Heart left ventricle (tissue), 13 donors: Measurements from ENCODE around the gene MARCHF10.

Experiments used
- POLR2A ChIP-seq, 2 donors: fragments of 450-650 bp; IDR thresholded peaks; one replicate each; pipeline ENCODE4 v1.6.1; 2017; ENCODE audit warnings: antibody characterized with exemption in 2 of 2, mild to moderate bottlenecking in 2 of 2, moderate library complexity in 2 of 2
- TF ChIP-seq, protein P1 (sequence below), 12 donors: fragments of 200-600 bp; sonication (generic) in 4 of 12; IDR thresholded peaks; one replicate each; pipeline versions ENCODE4 v1.5.0 to v1.8.0; 2018 to 2022; ENCODE audit warnings: antibody characterized with exemption in 12 of 12, mild to moderate bottlenecking in 5 of 12
- donor health status: ischemic (EF 13 %, LVEDD 7.1; RV severe dilation, severe dysfunction).
- donor health status: DM: no; HTN: yes; CAD: no.
- donor health status: DM: no; HTN: no; CAD: no.
- donor health status: ischemic (EF 25% LVEDD 6.9; RV normal size, moderate dysfunction).
- donor health status: ischemic (EF 25% LVEDD 5.7; RV mildly dilated, moderate dysfunction).
- donor health status: ischemic (EF 35%, LVEDD 5.7; RV mildly dilated, moderate dysfunction).
- donor health status: nonischemic (EF 11% LVEDD 7.7; RV severe dilation, severe dysfunction).
- donor health status: DM: yes; HTN: yes; CAD: no.
- donor health status: PGD.
- donor health status: ischemic (EF 29% LVEDD 5.4; RV normal size, mild dysfunction).
- donor health status: nonischemic (EF 23%, LVEDD 6.1; RV moderate dilation, normal function).

DNA sequence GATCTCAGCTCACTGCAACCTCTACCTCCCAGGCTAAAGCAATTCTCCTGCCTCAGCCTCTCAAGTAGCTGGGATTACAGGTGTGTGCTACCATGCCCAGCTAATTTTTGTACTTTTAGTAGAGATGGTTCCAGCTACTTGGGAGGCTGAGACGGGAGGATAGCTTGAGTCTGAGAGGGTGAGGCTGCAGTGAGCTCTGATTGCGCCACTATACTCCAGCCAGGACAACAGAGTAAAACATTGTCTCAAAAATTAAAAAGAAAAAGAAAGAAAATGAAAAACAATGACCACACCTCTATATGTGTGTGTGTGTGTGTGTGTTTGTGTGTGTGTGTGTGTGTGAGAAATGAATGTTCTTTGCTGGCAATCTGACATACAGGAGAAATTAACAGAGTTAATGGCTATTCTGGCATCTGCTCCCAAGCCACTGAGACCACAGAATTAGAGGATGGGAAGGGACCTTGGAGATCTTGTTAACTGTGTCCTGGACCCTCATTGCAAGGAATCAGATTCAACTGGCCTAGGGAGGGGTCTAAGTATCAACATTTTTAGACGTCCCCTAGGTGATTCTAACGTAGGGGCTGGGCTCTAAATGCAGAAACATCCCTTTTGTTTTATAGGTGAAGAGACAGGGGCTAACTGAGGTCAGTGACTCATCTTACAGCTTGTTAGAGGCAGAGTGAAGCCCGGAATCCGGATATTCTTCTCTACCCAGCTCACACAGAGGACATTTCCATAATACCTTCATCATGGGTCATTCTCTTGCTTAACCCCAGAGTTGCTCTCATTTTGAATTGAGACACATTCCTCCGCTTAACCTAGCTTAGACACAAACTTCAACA is 16.4 kb upstream of the MARCHF10 start:
- no peak for TF ChIP-seq POLR2A (IDR thresholded peaks at IDR 0.05)
- TF ChIP-seq, protein P1, sequence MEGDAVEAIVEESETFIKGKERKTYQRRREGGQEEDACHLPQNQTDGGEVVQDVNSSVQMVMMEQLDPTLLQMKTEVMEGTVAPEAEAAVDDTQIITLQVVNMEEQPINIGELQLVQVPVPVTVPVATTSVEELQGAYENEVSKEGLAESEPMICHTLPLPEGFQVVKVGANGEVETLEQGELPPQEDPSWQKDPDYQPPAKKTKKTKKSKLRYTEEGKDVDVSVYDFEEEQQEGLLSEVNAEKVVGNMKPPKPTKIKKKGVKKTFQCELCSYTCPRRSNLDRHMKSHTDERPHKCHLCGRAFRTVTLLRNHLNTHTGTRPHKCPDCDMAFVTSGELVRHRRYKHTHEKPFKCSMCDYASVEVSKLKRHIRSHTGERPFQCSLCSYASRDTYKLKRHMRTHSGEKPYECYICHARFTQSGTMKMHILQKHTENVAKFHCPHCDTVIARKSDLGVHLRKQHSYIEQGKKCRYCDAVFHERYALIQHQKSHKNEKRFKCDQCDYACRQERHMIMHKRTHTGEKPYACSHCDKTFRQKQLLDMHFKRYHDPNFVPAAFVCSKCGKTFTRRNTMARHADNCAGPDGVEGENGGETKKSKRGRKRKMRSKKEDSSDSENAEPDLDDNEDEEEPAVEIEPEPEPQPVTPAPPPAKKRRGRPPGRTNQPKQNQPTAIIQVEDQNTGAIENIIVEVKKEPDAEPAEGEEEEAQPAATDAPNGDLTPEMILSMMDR (IDR thresholded peaks at IDR 0.05): no peak
